ENCODE measurements around the gene CFAP100. TPM values are rescaled to one million over a fixed set of nuclear protein-coding genes. Genes with fewer than 3 reads are reported as not detected.

Gene CFAP100
- total RNA-seq, 4 donors from 2014 or later, result 0.98 to 2.8 TPM; not detected in 2

DNA sequence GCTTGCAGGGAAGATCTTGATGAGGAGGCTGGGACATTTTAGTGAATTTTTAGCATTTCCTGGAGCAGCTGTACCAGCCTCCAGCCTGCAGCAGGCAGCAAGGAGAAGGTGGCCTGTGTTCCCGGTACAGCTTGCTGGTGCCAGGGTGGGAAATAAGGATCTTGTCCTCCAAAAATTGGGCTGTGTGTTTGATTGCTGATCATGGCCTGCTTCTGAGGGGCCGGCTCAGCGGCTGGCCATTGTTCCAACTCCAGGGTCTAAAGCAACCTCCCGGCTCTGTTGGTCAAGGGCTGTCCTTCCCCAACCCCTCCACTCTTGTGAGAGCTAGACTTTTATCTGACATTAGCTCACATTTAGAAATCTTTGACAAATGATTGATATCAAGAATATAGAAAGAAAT lies 5.0 kb downstream of the CFAP100 start:
- DNase-seq, result no peak
- intact Hi-C loops (cut with DNase I; ENCODE audit: low total_unique reads), result loop anchor here (5.0 kb wide), 1 partner anchor 267 kb away; no protein-coding TSS in a partner anchor

DNA sequence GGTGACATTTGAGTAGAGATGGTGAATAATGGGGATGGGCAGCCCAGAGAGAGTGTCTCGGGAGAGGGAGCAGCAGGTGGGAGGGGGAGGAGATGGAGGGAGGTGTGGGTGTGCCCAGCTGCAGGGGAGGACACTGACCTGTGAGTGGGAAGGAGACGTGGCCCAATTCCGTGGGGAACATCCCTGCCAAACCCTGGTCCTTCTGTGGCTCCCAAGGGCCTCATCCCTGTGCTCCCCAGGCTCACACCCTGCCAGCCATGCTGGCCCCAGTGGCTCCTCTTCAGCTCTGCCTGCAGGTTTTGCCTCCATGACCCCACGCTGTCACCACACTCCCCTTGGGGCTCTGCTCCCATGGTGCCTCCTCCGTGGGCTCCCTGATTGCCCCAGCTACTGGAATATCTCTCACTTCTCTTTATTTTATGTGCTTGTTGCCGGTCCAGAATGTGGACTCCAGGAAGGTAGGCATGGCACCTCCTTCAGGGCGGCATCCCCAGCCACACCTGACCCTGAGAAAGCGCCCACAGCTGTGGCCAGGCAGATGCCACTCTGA lies 7.0 kb downstream of the CFAP100 start:
- Histone ChIP-seq H3K27ac (no peak overlapping the region), H3K4me3 (no peak overlapping the region), H3K27me3 (no peaks in the 10 kb centered on the region), H3K36me3 (no peaks in the 10 kb centered on the region), H3K4me1 (no peaks in the 10 kb centered on the region), H3K9me3 (no peaks in the 10 kb centered on the region)
- intact Hi-C loops (cut with DNase I; ENCODE audit: low total_unique reads), result no loop called here
- TF ChIP-seq POLR2A (IDR thresholded peaks at IDR 0.05), result no peak
- TF ChIP-seq, protein P1, sequence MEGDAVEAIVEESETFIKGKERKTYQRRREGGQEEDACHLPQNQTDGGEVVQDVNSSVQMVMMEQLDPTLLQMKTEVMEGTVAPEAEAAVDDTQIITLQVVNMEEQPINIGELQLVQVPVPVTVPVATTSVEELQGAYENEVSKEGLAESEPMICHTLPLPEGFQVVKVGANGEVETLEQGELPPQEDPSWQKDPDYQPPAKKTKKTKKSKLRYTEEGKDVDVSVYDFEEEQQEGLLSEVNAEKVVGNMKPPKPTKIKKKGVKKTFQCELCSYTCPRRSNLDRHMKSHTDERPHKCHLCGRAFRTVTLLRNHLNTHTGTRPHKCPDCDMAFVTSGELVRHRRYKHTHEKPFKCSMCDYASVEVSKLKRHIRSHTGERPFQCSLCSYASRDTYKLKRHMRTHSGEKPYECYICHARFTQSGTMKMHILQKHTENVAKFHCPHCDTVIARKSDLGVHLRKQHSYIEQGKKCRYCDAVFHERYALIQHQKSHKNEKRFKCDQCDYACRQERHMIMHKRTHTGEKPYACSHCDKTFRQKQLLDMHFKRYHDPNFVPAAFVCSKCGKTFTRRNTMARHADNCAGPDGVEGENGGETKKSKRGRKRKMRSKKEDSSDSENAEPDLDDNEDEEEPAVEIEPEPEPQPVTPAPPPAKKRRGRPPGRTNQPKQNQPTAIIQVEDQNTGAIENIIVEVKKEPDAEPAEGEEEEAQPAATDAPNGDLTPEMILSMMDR (IDR thresholded peaks at IDR 0.05), result no peak
- no peak for DNase-seq

More for the DNA sequence above, 5.0 kb downstream of the CFAP100 start:
- no peak overlapping the region for H3K4me3 ChIP-seq
- H3K4me1 ChIP-seq, result no peaks in the 10 kb centered on the region
- no peaks in the 10 kb centered on the region for H3K27me3 ChIP-seq
- TF ChIP-seq POLR2A (IDR thresholded peaks at IDR 0.05), result no peak
- TF ChIP-seq, protein P1 (IDR thresholded peaks at IDR 0.05), result no peak
- H3K36me3 ChIP-seq, result no peaks in the 10 kb centered on the region
- H3K9me3 ChIP-seq, result no peaks in the 10 kb centered on the region
- no peak overlapping the region for H3K27ac ChIP-seq

DNA sequence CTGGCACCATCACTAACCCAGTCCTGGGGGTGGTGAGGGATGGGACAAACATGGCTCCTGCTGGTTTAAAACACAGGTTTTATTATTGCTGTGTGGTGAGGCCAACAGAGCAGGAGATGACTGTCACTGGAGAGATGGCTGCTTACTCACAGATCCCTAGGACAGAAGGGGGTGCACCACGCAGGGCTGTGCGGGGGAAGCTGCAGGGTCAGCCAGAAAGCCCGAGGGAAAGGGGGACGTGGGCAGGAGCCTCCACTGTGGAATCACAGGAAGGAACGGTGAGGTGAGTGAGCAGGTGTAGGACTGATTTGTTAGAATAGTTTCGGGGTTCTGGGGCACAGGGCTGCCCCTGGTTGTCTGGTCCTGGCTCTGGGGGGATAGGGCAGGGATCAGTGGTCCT lies 7.5 kb downstream of the CFAP100 start:
- no peak overlapping the region for H3K27ac ChIP-seq
- H3K4me3 ChIP-seq, result no peak overlapping the region
- DNase-seq, result no peak
- no peaks in the 10 kb centered on the region for H3K27me3 ChIP-seq
- H3K4me1 ChIP-seq, result no peaks in the 10 kb centered on the region
- TF ChIP-seq POLR2A (IDR thresholded peaks at IDR 0.05), result no peak
- TF ChIP-seq, protein P1 (IDR thresholded peaks at IDR 0.05), result no peak
- no peaks in the 10 kb centered on the region for H3K36me3 ChIP-seq
- intact Hi-C loops (cut with DNase I; ENCODE audit: low total_unique reads), result no loop called here
- no peaks in the 10 kb centered on the region for H3K9me3 ChIP-seq

DNA sequence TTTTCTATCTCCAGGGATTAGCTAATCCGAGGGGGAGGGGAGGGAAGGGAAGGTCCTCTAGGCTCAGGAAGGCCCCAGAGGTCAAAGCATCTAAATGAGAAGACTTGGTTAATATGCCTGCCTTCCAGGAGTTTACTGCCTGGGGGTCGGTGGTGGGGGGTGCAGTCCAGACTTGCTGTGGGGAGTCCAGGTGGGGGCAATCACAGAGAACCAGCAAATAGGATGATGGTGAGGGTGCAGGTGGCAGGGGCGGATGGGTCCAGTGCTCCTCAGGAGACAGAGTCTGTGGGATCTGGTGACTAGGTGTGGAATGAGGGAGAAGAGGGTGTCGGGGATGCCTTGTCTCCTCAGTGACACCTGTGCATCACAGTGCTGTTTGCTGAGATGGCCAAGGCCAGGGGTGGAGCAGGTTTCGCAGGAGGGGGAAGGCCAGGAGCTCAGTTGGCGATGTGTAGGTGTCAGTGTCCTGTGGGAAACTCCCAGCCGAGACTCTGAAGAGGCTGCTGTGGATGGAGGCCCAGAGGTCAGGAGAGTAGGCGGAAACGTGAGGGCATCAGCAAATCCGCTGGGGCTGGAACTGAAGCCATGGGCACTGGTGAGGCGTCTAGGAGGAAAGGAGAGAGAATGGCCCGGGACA lies 8.1 kb downstream of the CFAP100 start:
- no peak overlapping the region for H3K4me3 ChIP-seq
- TF ChIP-seq, protein P1 (IDR thresholded peaks at IDR 0.05), result no peak
- TF ChIP-seq POLR2A (IDR thresholded peaks at IDR 0.05), result no peak
- intact Hi-C loops (cut with DNase I; ENCODE audit: low total_unique reads), result no loop called here
- no peaks in the 10 kb centered on the region for H3K27me3 ChIP-seq
- H3K4me1 ChIP-seq, result no peaks in the 10 kb centered on the region
- H3K9me3 ChIP-seq, result no peaks in the 10 kb centered on the region
- DNase-seq, result no peak
- H3K27ac ChIP-seq, result no peak overlapping the region
- no peaks in the 10 kb centered on the region for H3K36me3 ChIP-seq

DNA sequence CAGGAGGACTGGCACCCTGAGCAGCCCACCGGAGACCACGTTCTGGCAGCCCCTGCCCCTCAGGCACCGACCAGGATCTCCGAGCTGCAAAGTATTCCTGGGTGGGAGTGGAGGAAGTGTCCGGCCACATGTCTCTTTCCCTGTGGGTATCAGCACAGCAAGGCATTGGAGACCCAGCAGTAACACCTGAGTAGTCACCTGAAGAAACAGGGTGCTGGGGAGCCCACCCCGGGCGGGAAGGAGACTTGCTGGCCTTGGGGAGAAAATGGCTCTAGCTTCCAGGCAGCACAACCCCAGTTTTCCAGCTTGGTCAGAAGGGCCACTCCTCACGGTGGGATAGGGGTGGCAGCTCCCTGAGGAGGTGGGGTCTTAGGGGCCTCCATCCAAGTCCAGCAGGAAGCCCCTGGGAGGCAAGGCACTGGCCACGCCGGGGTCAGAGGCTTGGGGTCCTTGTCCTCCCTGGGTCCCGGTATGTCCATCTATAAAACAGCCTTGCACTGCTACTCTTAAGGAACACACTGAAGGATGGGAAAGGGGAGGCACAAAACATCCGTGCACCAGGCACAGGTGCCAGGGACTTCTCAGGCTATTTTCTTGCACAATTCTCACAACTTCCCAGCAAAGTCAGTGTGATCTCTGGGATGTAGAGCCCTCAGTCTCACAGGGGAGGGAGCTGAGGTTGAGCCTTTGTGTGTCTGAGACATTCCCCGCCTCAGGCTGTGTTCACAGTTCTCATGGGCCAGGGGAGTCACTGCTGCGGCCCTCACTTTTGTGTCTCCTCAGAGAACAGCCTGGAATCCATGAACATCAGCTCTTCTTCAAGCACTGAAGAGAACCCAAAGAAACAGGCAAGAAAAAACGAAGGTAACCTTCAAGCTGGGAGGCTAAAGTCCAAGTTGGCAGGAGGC lies 11.9 kb downstream of the CFAP100 start:
- no peak for TF ChIP-seq POLR2A (IDR thresholded peaks at IDR 0.05)
- TF ChIP-seq, protein P1 (IDR thresholded peaks at IDR 0.05), result no peak
- no peak for DNase-seq
- intact Hi-C loops (cut with DNase I; ENCODE audit: low total_unique reads), result no loop called here
- no peak overlapping the region for H3K27ac ChIP-seq
- H3K27me3 ChIP-seq, result no peaks in the 10 kb centered on the region
- no peak overlapping the region for H3K4me3 ChIP-seq
- no peaks in the 10 kb centered on the region for H3K9me3 ChIP-seq
- H3K4me1 ChIP-seq, result no peaks in the 10 kb centered on the region
- H3K36me3 ChIP-seq, result no peaks in the 10 kb centered on the region
